Activated T-cell treated with anti-CD3 and anti-CD28 coated beads for 4 hours (primary cell): ENCODE data around the gene PMEPA1.
"Not testable (repeated sequence)": the region's sequence is repeated elsewhere in the genome, so short reads cannot be mapped to it uniquely, and the experiment has no call there.

ENCODE experiments used
- DNase-seq: peaks from one replicate; pipeline ENCODE4 v3.0.0-alpha.2; 2020

PMEPA1 gene

DNA sequence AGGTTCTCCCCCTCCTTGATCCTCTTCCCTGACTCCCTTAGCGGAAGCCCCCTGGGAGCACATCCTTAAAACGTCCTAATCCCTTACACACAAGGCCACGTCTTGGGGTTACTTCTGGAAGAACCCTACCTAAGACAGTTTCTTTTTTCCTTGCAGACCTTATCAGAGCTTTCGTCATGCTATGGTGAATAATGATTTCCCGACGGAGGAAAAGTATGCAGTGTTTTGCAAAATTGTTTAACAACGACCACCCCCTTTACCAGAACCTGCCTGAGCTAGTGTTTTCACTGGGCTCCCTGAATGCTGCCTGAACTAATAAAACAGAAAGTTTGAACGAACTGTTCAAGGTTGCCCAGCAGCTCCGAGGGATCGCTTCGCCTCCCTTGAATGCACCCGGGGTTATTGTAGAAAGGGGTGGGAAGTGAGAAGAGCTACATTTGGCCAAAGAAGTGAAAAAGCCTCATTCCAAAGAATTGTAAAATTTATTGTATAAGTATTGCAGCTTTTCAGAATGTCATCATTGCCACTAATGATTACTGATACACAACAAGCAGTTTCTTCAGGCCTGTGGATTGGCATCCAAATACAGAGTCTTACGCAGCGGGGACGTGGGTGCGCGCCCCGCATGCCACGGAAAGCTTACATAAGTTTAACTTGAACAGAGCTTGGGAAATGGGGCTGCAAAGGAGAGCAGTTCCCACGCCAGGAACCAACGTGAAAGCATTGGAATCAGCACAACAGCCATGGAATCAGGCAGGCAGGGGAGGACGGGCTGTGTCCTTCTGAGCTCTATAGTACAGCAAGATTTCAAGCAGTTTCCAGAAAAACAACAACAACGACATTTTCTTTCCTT, 61.7 kb downstream of the PMEPA1 start:
- DNase-seq: no peak

DNA sequence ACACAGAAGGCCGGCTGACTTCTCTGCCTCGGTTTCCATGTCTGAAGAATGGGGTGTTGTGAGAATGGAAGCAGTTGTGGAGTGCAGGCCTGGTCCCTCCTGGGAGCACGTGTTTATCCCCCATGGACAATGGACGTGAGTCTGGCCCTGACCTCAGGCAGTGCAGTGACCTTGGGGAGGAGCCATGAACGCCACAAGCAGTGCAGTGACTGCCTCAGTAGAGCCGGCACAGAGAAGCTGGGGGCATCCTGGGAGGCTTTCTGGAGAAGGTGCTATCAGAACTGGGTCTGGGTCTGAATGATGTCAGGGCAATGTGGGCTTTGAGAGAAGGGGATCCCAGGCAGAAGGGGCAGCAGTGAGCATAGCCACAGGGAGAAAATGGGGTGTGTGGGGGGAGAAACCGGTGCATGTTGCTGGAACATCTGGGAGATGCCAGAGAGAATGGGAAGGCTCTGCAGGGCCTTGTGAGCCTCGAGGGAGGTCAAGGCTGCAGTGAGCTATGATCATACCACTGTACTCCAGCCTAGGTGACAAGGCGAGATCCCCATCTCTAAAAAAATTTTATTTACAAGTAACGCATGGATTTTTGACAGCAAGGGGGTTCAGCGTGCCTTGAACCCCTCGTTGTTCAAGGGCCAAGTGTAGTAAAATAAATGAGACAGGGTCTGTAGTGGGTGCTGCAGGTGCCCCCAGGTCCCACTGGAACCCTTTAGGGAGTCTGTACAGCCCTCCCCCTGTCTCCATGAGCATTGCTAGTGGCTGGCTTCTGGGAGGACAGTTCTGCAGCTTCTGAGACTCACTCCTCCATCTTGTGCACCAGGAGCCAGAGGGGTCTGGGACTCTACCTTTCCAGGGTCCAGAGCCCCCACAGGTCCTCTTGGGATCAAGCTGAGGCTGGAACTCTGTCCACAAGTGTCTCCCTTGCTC, 62.5 kb downstream of the PMEPA1 start:
- no peak for DNase-seq

DNA sequence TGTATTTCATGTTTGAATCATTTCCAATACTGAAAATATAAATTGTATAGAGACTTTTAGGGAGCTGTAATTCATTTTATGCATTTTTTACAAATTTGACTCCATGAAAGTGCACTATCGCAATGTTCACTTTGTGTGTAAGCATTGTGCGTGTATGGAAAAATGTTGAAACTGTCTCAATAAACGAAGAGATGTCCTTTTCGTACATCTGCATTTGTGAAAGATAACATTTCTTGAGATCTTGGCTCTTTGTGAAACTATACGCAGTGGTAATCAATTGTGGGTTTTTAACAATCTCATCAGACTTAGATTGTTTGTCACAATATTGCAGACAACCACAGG, 70.9 kb downstream of the PMEPA1 start:
- DNase-seq: no peak

DNA sequence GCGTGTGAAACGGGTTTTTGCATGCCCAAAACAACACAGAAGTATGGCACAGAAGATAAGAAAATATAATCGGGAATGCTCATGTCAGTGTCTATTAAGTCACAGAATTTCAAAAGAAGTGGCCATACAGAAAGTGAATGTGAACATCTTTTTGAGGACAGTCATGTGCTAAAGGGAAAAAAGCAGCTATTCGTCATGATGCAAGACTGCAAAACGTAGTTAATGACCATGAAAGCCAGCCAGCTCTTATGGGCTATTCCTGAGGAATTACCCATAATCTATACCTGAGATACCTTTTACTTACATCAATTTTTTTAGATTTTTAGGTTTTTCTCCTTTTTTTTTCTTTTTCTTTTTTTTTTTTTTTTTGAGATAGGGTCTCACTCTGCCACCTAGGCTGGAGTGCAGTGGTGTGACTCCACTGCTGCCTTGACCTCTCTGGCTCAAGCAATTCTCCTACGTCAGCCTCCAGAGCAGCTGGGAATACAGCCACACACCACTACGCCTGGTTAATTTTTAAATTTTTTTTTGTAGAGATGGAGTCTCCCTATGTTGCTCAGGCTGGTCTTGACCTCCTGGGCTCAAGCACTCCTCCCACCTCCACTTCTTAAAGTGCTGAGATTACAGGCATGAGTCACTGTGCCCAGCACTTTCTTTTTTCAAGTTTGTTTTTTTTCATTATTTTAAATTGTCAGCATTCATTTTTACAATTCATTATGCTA, 71.5 kb downstream of the PMEPA1 start:
- DNase-seq: no peak

DNA sequence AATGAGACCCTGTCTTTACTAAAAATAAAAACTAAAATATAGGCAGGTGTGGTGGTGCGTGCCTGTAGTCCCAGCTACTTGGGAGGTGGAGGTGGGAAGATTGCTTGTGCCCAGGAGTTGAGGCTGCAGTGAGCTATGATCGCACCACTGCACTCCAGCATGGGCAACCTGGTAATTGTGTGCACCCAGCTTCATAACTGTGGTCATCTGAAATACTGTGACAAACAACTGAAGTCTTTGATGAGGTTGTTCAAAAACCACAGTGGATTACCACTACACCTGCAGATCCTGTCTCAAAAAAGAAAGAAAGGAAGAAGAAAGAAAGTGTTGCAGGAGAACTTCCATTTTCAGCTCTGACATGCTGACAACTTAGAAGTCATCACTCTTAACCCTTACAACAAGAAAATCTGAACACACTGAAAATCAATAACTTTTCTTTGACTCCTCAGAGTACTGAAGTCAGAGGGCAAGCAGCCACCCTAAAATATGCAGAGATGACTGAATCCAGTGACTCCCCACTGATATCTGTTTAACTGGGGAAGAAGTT, 75.8 kb downstream of the PMEPA1 start:
- no peak for DNase-seq

DNA sequence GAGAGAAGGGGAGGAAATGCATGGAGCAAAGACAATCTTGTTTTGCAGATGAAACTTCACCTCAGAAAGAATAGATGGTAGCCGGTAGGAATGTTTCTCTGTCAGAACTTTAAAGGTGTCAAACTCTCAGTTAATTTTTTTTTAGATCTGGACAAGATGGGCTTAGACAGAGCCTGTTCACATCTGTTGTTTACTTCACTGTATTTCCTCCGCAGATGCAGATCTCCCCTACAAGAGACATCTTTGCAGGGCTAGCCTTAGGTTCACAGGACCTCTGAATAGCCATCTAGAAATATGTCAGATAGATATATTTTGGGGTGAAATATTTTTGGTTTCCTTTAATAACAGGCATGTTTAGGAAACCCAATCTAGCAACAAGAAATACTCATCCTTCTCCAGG, 77.5 kb downstream of the PMEPA1 start:
- DNase-seq: no peak

DNA sequence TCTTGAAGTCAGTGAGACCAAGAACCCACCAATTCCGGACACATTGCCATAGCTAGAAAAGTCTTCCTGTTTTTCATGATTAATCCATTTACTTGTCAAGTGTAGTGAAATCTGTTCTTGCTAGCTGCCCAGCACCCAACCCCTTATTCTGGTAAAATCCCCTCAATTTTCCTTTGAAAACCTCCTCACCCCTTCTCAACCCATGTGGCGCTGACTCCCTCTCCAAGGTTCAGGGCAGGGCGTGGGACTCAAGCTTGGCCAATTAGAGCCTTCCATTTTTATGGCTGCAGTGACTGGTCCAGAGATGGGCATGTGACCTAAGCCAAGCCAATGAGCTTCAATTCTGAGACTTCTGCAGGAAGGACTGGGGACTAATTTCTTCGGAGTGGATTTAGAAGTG, 79.8 kb downstream of the PMEPA1 start:
- DNase-seq: no peak

DNA sequence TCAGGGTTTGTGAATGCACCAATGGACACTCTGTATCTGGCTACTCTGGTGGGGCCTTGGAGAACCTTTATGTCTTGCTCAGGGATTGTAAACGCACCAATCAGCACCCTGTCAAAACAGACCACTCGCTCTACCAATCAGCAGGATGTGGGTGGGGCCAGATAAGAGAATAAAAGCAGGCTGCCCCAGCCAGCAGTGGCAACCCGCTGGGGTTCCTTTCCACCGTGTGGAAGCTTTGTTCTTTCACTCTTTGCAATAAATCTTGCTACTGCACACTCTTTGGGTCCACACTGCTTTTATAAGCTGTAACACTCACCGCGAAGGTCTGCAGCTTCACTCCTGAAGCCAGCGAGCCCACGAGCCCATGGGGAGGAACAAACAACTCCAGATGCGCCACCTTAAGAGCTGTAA, 80.3 kb downstream of the PMEPA1 start:
- DNase-seq: not testable (repeated sequence)

DNA sequence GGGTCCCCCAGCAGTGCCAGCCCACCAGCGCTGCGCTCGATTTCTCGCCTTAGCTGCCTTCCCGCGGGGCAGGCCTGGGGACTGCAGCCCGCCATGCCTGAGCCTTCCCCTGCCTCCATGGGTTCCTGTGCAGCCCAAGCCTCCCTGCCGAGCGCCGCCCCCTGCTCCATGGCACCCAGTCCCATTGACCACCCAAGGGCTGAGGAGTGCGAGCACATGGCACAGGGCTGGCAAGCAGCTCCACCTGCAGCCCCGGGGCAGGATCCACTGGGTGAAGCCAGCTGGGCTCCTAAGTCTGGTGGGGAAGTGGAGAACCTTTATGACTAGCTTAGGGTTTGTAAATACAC, 80.9 kb downstream of the PMEPA1 start:
- not testable (repeated sequence) for DNase-seq

DNA sequence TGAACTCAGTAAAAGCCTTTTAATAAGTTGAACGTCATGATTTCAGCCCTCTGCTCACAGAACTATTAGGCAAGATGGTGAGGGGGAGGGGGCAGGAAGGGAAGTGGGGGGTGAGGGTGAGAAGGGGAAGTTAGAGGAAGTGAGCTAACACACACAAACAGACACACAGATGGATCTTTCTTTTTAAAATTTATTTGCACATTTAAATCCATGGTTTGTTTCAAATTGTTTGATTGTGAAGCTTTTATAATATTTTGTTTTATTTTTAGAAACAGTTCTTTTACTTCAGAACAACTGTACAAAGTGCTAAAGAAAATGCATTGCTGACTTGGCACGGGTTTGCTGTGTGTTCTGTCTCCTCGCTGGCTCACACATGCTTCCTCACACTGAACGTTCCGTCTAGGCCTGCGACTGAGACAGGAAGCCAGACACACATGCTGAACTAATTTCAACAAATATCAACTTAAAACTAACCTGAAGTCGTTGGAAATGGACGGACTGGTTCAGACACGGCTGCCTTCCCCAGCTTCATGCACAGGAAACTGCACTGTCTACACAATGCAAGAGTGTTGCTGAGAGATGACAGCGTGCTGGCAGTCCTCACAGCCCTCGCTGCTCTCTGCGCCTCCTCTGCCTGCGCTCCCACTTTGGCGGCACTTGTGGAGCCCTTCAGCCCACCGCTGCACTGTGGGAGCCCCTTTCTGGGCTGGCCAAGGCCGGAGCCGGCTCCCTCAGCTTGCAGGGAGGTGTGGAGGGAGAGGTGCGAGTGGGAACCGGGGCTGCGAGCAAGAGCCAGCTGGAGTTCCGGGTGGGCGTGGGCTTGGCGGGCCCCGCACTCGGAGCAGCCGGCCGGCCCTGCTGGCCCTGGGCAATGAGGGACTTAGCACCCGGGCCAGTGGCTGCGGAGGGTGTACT, 81.5 kb downstream of the PMEPA1 start:
- DNase-seq: peak; percentile 56

DNA sequence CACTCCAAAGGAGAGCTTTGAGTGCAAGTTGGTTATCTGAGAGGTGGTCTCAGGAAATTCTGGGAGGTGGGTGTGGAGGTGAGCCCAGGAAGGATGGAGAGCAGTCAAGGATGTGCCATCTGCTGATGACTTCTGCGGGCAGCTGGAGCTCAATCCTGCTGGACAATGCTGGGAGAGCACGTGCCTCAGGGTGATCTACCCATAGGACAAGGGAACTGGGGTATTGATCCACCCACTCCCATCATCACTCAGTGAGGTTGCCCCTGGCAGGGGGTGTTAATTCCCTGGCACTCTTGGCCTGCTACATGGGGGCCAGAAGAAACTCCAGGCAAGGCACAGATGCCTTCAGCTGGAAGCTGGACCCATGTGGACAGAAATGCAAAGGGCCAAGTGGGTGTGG, 82.5 kb downstream of the PMEPA1 start:
- no peak for DNase-seq

DNA sequence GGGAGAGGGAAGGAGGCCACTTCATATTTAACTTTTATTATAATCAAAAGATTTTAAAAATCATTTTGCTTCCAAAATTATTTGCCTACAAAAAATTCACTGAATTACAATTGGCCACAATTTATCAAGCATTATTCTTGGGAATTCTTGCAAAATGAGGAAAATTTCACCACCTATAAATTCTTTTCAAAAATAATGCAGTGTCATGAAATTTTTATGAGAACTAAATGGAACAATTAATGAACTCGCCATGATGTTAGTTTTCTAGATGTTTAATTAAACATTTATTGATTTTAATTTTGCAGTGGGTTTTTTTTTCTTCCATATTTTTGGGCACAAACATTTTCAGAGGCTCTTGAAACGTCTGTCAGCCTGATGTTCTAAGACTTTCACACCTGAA, 83.8 kb downstream of the PMEPA1 start:
- no peak for DNase-seq

DNA sequence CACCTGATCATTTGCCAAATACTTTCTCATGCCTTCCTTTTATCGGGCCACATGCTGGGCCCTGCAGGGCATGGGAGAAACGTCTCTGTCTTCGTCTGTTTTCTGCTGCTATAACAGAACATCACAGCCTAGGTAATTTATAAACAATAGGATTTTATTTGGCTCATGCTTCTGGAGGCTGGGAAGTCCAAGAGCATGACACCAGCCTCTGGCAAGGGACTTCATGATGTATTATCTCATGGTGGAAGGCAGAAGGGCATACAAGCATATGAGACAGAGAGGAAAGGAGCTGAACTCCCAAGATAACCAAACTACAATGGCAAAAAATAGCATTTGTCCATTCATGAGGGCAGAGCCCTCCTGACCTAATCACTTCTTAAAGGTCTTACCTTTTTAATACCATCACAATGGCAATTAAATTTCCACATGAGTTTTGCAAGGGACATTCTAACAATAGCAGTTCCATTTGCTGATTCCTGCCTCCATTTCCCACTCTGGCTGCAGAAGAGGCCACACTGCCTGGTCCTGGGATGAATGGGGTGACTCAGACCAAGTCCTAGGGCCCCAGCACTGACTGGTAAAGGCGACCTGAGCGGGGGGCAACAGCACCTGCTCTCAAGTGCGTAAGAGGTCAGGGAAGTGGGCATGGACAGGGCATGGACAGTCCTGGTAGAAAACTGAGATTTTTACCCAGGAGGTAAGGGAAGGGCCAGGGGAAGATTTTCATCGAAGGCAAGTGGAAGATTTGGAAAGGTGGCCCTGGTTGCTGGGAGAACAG, 84.4 kb downstream of the PMEPA1 start:
- no peak for DNase-seq

DNA sequence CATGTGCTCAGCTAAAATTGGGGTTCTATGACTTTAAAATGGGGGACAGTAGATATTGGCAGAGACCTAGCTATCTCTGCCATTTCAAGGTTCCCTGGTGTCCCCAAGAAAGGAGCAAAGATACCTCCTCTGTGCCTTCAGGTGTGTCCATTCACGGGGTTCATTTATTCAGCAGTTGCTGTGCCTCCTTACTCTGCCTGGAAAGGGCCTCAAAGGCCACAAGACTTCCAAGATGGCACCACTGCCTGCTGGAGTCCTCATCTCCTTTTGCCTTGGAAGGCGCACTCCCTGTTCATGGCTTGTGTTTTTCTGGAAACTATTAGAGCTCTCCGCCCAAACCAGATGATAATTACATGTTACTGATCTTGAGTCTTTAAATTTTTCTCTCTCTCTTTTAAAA, 85.7 kb downstream of the PMEPA1 start:
- no peak for DNase-seq

DNA sequence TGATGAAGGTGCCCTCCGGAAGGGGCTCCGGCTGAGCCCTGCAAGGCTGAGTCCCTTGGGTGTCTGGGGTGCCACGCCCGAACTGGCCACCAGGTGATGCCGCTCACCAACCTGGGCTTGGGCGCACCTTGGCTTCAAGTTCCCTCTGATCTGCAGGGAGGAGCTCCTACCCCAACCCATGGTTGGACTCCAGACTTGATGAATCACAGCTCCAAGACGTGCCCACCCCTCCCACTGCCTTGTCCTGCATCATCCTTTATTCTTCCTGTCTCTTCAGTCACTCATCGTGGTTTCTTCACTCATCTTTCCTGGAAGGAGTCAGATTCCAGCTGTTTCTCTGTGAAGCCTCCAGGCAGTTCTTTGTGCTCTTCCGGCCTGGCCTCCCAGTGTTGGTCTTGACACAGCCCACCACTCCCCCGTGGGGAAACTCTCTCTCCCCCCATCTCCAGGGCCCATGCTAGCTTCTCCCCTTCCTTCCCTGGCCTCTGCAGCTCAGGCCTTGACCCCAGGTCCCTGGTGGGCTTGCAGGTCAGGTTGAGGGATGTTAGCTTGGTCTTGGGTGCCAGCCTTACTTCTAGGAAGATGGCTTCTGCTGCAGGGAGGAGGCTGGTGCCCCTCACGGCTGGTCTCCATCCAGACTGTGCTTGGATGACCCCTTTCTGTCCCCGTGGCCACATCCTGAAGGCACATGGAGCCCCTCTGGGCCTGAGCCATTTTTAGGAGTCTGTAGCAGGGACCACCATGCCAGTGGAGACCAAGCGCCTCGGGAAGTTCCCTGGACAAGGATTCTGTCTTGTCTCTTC, 87.0 kb downstream of the PMEPA1 start:
- DNase-seq: peak; percentile 55

DNA sequence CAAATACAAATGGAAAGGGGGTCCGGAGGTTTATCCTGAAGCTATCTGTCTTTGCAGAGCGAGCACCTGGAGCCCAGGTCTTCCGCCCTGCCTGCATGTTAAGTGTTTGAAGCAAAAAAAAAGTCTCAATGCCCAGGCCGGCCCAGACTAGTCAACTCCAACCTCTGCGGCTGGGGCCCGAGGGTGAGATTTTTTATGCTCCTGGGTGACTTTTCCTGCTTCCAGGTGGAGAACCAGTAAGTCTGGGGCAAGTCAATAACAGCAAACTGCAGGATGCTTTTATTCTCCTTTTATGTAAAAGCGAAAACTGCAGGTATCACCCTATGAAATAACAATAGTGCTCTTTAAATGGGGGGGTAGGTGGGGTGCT, 87.6 kb downstream of the PMEPA1 start:
- DNase-seq: no peak

DNA sequence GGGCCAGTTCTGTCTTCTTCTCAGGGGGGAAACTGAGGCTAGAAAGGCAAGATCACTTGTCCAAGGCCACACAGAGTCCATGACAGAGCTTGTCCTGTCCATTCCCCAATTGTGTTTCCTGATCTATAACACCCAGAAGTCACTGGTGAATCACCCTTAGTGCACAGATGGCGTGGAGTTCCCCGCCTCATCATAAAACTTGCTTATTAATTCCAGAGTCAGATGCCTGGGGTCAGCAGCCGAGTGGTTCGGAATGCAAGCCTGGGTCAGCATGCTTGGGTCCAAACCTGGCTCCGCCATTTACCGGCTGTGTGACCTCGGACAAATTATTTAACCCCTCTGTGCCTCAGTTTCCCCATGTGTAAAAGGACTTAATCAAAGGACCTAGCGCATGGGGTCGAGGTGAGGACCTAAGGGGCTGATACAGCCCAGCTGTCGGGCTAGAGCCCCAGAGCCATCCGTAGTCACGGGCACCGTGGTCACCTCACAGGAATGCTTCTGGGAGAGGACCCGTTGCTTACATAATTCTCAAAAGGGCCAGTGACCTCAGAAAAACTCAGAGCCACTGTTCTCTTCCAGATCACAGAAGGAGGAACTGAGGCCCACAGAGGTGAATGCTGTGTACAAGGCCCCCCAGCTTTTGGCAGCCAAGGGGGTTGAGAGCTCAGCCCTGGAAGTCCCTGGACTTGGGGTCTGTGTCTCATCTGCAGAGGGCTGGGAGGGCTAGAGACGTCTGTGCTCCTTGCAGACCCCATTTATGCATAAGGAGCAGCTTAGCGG, 88.2 kb downstream of the PMEPA1 start:
- DNase-seq: no peak

DNA sequence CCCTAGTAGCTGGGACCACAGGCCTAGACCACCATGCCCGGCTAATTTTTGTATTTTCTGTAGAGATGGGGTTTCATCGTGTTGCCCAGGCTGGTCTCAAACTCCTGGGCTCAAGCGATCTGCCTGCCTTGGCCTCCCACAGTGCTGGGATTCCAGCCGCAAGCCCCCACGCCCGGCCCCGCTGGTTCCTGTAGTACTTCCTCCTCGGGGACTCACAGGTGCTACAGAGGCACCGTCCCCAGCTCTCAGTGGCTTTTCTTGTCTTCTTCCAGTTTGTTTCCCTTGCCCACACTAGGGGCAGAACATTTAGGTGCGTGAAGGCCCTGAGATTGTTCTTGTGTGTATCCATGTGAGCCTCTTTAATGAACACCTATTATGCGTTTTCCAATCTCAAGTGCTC, 88.8 kb downstream of the PMEPA1 start:
- DNase-seq: no peak

DNA sequence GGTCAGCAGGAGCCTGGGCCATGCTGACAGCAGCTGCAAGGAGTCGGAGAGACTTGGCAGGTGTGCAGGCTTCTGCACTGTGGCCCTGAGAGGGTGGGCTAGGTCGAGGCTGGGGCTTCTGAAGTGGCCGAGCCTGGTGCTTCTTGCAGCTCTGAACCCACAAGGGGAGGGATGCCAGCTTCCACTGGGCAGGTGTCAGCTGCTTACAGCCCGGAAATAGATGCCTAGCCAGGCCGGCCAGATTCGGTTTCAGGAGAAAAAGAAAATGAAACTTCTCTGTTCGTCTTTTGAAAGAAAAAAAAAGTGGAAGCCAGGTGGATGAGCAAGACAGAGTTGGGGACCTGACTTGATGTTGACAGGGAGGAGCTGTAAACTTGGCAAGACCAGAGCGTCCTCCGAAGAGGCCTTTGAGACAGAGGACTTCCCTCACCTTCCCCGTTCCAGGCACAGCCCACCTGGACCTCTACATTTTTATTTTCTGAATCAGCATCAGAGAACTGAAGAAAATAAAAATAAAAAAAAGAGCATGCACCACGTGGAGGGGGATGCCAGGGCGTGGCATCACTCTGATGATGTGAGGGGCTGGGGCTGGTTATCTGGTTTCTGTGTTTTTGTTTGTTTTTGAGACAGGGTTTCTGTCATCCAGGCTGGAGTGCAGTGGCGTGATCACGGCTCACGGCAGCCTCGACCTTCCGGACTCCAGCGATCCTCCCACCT, 89.4 kb downstream of the PMEPA1 start, which contains the start of gene ZBP1:
ZBP1 (minus strand) TSS at position 153 of the 717 bp plus-strand sequence; CDS start at position 22, 131 bp downstream.
- DNase-seq: no peak
